ENCODE results near the gene HOXC6.
"Not testable (repeated sequence)": the region's sequence is repeated elsewhere in the genome, so short reads cannot be mapped to it uniquely, and the experiment has no call there.

Gene HOXC6

GRCh38 chr12:54060174-54060974 lies 32.1 kb downstream of the HOXC6 start:
- DNase-seq = no peak

- DNase-seq = no peak
Observed at GRCh38 chr12:54060975-54061778, 32.9 kb downstream of the HOXC6 start.

- DNase-seq = no peak
Observed at GRCh38 chr12:54065677-54066076, 37.4 kb downstream of the HOXC6 start.

- DNase-seq = no peak
Observed at GRCh38 chr12:54066408-54066807, 38.2 kb downstream of the HOXC6 start.

GRCh38 chr12:54068418-54069070 lies 40.3 kb downstream of the HOXC6 start:
- DNase-seq = no peak

- DNase-seq = no peak
Observed at GRCh38 chr12:54071942-54072341, 43.7 kb downstream of the HOXC6 start.

GRCh38 chr12:54074308-54074707 lies 46.1 kb downstream of the HOXC6 start:
- DNase-seq = no peak

GRCh38 chr12:54075409-54075808 lies 47.2 kb downstream of the HOXC6 start:
- no peak for DNase-seq

- no peak for DNase-seq
Observed at GRCh38 chr12:54075974-54076373, 47.7 kb downstream of the HOXC6 start.

GRCh38 chr12:54077843-54078242 lies 49.6 kb downstream of the HOXC6 start:
- DNase-seq = not testable (repeated sequence)

GRCh38 chr12:54079115-54079514 lies 50.9 kb downstream of the HOXC6 start:
- DNase-seq = not testable (repeated sequence)
